Right atrium auricular region (tissue), 2 donors: Measurements from ENCODE around the gene KLRG1. TPM values are rescaled to one million over a fixed set of nuclear protein-coding genes. Genes with fewer than 3 reads are reported as not detected.

Experiments
- DNase-seq: peaks from one replicate; pipeline ENCODE4 v3.0.0-alpha.2; 2019; ENCODE audit warnings: low spot score
- H3K27ac ChIP-seq, 2 donors: fragments of 200-600 bp; sonication (generic); 1 replicate in 1 of 2; 2 replicates in 1 of 2; pipeline ENCODE4 v1.5.1; 2016 to 2019
- H3K27me3 ChIP-seq, 2 donors: fragments of 200-600 bp; sonication (generic); one replicate each; pipeline versions ENCODE4 v1.5.1 to v1.6.0; 2017 to 2019
- H3K36me3 ChIP-seq: fragments of 200-600 bp; sonication (generic); one replicate; pipeline ENCODE4 v1.5.1; 2016
- H3K4me1 ChIP-seq, 2 donors: fragments of 200-600 bp; sonication (generic); one replicate each; pipeline versions ENCODE4 v1.5.1 to v1.6.0; 2017 to 2019
- H3K4me3 ChIP-seq, 2 donors: fragments of 200-600 bp; sonication (generic); 1 replicate in 1 of 2; 2 replicates in 1 of 2; pipeline ENCODE4 v1.5.1; 2017 to 2019; ENCODE audit warnings: mild to moderate bottlenecking in 1 of 2, moderate library complexity in 1 of 2
- H3K9me3 ChIP-seq, 2 donors: fragments of 200-600 bp; sonication (generic); one replicate each; pipeline ENCODE4 v1.5.1; 2019
- total RNA-seq, 2 donors: library from RNA; depleted of rRNA; stranded (reverse); fragments of >200 nt; gene quantifications; one replicate each; pipeline ENCODE4 v1.1.0, GENCODE V29; 2016
- TF ChIP-seq, protein P1 (sequence below), 2 donors: fragments of 200-600 bp; sonication (generic); IDR thresholded peaks; one replicate each; pipeline ENCODE4 v1.5.1; 2019; ENCODE audit warnings: antibody characterized with exemption in 2 of 2

Gene KLRG1
- total RNA-seq, 2 donors from 2014 or later: 1.7 to 3.3 TPM

DNA sequence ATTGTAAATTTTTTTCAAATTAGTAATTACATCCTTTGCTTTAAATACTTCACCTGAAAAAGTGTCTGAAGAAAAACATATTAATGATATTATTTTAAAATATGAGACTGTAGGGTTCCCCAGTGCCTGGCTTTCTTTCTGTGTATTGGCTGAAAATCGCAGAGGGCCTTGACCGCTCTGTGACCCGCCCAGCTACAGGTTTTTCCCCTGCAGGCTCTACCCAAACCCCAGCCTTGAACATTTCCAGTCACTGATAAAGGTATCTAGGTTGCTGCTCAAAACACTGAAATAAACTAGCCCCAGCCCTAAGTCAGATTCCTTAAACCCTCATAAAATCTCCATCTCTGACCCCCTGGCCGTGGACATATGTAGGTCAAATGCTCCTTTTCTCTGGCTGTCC, 11.9 kb downstream of the KLRG1 start:
- Histone ChIP-seq H3K9me3 (no peaks in the 10 kb centered on the region), H3K4me3 (no peak overlapping the region), H3K4me1 (no peaks in the 10 kb centered on the region), H3K27ac (no peak overlapping the region), H3K27me3 (no peaks in the 10 kb centered on the region), H3K36me3 (no peaks in the 10 kb centered on the region)
- TF ChIP-seq, protein P1, sequence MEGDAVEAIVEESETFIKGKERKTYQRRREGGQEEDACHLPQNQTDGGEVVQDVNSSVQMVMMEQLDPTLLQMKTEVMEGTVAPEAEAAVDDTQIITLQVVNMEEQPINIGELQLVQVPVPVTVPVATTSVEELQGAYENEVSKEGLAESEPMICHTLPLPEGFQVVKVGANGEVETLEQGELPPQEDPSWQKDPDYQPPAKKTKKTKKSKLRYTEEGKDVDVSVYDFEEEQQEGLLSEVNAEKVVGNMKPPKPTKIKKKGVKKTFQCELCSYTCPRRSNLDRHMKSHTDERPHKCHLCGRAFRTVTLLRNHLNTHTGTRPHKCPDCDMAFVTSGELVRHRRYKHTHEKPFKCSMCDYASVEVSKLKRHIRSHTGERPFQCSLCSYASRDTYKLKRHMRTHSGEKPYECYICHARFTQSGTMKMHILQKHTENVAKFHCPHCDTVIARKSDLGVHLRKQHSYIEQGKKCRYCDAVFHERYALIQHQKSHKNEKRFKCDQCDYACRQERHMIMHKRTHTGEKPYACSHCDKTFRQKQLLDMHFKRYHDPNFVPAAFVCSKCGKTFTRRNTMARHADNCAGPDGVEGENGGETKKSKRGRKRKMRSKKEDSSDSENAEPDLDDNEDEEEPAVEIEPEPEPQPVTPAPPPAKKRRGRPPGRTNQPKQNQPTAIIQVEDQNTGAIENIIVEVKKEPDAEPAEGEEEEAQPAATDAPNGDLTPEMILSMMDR (IDR thresholded peaks at IDR 0.05): no peak
- no peak for DNase-seq

DNA sequence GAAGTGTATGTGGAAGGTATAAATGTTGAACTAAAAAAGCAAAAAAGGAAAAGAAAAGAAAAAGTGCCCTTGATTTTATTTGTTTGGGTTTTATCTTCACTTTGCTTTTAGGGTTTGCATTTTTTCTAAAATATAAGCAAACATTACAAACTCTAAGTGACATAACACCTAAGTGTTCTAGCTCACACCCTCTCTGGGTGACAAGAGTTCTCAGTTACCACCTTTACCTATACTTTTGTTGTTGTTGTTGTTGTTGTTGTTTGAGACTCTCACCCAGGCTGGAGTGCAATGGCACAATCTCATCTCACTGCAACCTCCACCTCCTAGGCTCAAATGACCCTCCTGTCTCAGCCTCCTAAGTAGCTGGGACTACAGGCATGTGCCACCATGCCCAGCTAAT, 13.0 kb downstream of the KLRG1 start:
- no peak for DNase-seq
- Histone ChIP-seq H3K4me3 (no peak overlapping the region), H3K36me3 (no peaks in the 10 kb centered on the region), H3K9me3 (no peaks in the 10 kb centered on the region), H3K27ac (no peak overlapping the region), H3K4me1 (no peaks in the 10 kb centered on the region), H3K27me3 (no peaks in the 10 kb centered on the region)
- TF ChIP-seq, protein P1 (IDR thresholded peaks at IDR 0.05): no peak

DNA sequence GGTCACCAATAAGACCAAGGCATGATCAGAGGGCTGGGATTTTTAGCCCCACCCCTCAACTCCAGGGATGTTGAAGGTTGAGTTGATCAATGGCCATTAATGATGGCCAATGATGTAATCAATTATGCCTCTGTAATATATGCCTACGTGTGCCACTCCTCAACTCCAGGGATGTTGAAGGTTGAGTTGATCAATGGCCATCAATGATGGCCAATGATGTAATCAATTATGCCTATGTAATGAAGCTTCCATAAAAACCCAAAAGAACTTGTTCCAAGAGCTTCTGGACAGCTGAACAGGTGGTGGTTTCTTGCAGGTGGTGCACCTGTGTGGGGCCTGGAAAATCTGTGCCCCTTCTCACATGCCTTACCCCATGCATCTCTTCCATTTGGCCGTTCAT, 33.2 kb downstream of the KLRG1 start:
- no peaks in the 10 kb centered on the region for H3K27me3 ChIP-seq
- H3K9me3 ChIP-seq: peaks cover 0 to 6% of the 10 kb centered on the region in 2 donors
- TF ChIP-seq, protein P1 (IDR thresholded peaks at IDR 0.05): no peak
- H3K4me3 ChIP-seq: no peak overlapping the region
- H3K27ac ChIP-seq: no peak overlapping the region
- no peak for DNase-seq
- no peaks in the 10 kb centered on the region for H3K36me3 ChIP-seq
- H3K4me1 ChIP-seq: no peaks in the 10 kb centered on the region

DNA sequence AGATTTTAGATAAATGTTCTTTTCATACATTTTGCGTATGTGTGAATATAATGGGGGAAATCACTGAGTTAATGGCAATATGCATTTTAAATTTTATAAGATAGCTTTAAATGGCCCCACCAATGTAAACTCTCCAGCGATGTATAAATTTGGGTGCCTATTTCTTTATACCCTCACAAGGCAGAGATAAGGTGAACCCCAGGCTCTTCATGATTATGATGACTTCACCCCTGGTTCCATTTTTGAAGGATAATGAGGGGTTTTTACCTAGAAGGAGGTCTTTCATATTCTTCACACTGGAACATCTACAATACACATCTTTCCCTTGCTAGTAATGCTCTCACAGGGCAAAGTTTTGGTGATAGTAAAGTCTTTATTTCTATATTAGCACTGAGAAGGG, 35.2 kb downstream of the KLRG1 start:
- no peak overlapping the region for H3K27ac ChIP-seq
- H3K36me3 ChIP-seq: no peaks in the 10 kb centered on the region
- TF ChIP-seq, protein P1 (IDR thresholded peaks at IDR 0.05): no peak
- DNase-seq: no peak
- no peaks in the 10 kb centered on the region for H3K27me3 ChIP-seq
- H3K4me1 ChIP-seq: no peaks in the 10 kb centered on the region
- no peaks in the 10 kb centered on the region for H3K9me3 ChIP-seq
- H3K4me3 ChIP-seq: no peak overlapping the region

DNA sequence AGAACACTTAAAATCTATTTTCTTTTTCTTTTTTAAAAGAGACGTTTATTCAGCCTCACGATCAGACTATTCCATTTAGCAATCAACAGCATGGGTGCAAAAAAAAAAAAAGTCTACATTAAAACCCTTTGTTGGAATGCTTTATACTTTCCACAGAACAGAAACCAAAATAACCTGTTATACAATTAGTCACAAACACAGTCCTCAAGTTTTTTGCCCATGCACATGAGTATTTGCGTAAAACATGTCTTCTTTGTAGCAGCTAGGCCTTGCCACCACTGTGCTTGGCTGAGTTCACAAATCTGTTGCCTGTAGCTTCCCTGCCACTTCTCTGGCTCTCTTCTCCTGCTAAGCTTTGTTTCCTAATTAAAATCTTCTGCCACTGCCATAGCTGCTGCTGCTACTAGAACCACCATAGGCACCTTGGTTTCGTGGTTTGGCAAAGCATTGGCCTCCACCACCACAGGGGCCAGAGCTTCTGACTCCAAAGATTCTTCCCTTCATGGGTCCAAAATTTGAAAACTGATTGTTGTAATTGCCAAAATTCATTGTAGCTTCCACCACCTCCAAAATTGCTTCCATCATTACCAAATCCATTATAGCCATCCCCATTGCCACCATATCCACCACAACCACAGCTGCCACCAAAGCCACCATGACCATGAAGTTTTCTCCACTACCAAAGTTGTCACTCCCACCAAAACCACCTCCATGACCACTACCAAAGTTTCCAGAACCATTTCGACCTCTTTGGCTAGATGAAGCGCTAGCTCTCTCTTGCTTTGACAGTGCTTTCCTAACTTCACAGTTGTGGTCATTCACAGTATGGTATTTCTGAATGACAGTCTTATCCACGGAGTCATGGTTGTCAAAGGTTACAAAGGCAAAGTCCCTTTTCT, 38.1 kb downstream of the KLRG1 start:
- Histone ChIP-seq H3K36me3 (no peaks in the 10 kb centered on the region), H3K4me1 (no peaks in the 10 kb centered on the region), H3K27me3 (no peaks in the 10 kb centered on the region), H3K4me3 (no peak overlapping the region), H3K9me3 (no peaks in the 10 kb centered on the region), H3K27ac (no peak overlapping the region)
- DNase-seq: no peak
- TF ChIP-seq, protein P1 (IDR thresholded peaks at IDR 0.05): no peak
